HL-60/S4 treated with phorbol 12-myristate 13-acetate at 8.2 ng/mL for 4 days and 3 days (cell line): Measurements from ENCODE around the gene VPS33A.
"Not testable (repeated sequence)": the region's sequence is repeated elsewhere in the genome, so short reads cannot be mapped to it uniquely, and the experiment has no call there.

Experiments
- in situ Hi-C: fragments of 300-500 bp; cut with MboI; formaldehyde crosslinking; loops from 2 replicates; pipeline ENCODE4 v1.15.0; 2022; ENCODE audit warnings: low sequenced_read_pairs

VPS33A gene

GRCh38 chr12:122266230-122266901, at the start of gene VPS33A:
VPS33A (minus strand) TSS chr12:122266494; CDS start chr12:122266408, 86 bp downstream.
- in situ Hi-C loops = no loop called here

- in situ Hi-C loops = no loop called here
These were observed 46.6 kb upstream of the VPS33A start for GRCh38 chr12:122312926-122313325.

GRCh38 chr12:122311696-122312095, 45.4 kb upstream of the VPS33A start:
- in situ Hi-C loops = no loop called here

GRCh38 chr12:122310626-122311333, 44.5 kb upstream of the VPS33A start:
- in situ Hi-C loops = no loop called here

- in situ Hi-C loops = no loop called here
These were observed 43.3 kb upstream of the VPS33A start for GRCh38 chr12:122309564-122310121.

GRCh38 chr12:122308811-122309210, 42.5 kb upstream of the VPS33A start:
- in situ Hi-C loops = no loop called here

GRCh38 chr12:122306407-122306806, 40.1 kb upstream of the VPS33A start:
- in situ Hi-C loops = no loop called here

- in situ Hi-C loops = no loop called here
These were observed 38.6 kb upstream of the VPS33A start for GRCh38 chr12:122304924-122305323.

- in situ Hi-C loops = no loop called here
These were observed 36.8 kb upstream of the VPS33A start for GRCh38 chr12:122303068-122303467.

GRCh38 chr12:122298071-122298748, 31.9 kb upstream of the VPS33A start:
- in situ Hi-C loops = no loop called here

- in situ Hi-C loops = no loop called here
These were observed 31.2 kb upstream of the VPS33A start for GRCh38 chr12:122297494-122297893.

- in situ Hi-C loops = no loop called here
These were observed 29.6 kb upstream of the VPS33A start for GRCh38 chr12:122295877-122296276.

GRCh38 chr12:122293081-122293480, 26.8 kb upstream of the VPS33A start:
- in situ Hi-C loops = no loop called here

GRCh38 chr12:122291431-122291830, 25.1 kb upstream of the VPS33A start:
- in situ Hi-C loops = no loop called here

- in situ Hi-C loops = no loop called here
These were observed 17.4 kb upstream of the VPS33A start for GRCh38 chr12:122283680-122284079.

- in situ Hi-C loops = no loop called here
These were observed 15.8 kb upstream of the VPS33A start for GRCh38 chr12:122282061-122282460.

- in situ Hi-C loops = no loop called here
These were observed 9.9 kb upstream of the VPS33A start for GRCh38 chr12:122276242-122276641.

GRCh38 chr12:122275459-122275858, 9.2 kb upstream of the VPS33A start:
- in situ Hi-C loops = no loop called here

GRCh38 chr12:122265886-122266229, 436 bp downstream of the VPS33A start:
- in situ Hi-C loops = no loop called here

- in situ Hi-C loops = no loop called here
These were observed 818 bp downstream of the VPS33A start for GRCh38 chr12:122265476-122265875.

- in situ Hi-C loops = not testable (repeated sequence)
These were observed 5.6 kb downstream of the VPS33A start for GRCh38 chr12:122260735-122261134.

- in situ Hi-C loops = not testable (repeated sequence)
These were observed 7.4 kb downstream of the VPS33A start for GRCh38 chr12:122258939-122259338.
